Measurements from ENCODE around the gene PSME1. TPM values are rescaled to one million over a fixed set of nuclear protein-coding genes. Genes with fewer than 3 reads are reported as not detected.

PSME1 gene
- total and polyA plus RNA-seq, 7 experiments from 2014 or later, result 189 to 703 (median 234) TPM

- DNase-seq (peak in 8 of 9 donors; percentile 43 to 81 (median 76)), ATAC-seq (peak; percentile 88)
- Mint-ChIP-seq H3K9me3 (no peaks in the 10 kb centered on the region), H3K4me1 (peaks cover 12 to 53% (median 43%) of the 10 kb centered on the region in 7 donors), H3K27me3 (no peaks in the 10 kb centered on the region), H3K27ac (peak within 1 kb of the TSS; percentile 48 to 93 (median 80)), H3K4me3 (peak within 1 kb of the TSS; percentile 80 to 94 (median 88)), H3K36me3 (peaks cover 0 to 38% (median 19%) of the 10 kb centered on the region in 5 donors)
- POLR2A ChIA-PET, result interaction anchor here (0.7 to 2.4 kb wide), 9 partner anchors 10 to 63 kb away, joined by 3 to 11 read pairs (median 5); partner anchors contain the start of genes EMC9, IPO4, IRF9 and TM9SF1
- no peaks in the 10 kb centered on the region for H3K9me3 ChIP-seq (ENCODE audit: control insufficient read depth in 2 of 3, low read length in 3 of 3)
- peaks cover 0 to 13% of the 10 kb centered on the region in 2 donors for H3K4me1 ChIP-seq (ENCODE audit: control insufficient read depth in 2 of 2, insufficient read depth in 2 of 2, low read length in 2 of 2)
- peak within 1 kb of the TSS; percentile 40 for H3K27ac ChIP-seq (ENCODE audit: low read depth, low read length)
- H3K27me3 ChIP-seq (ENCODE audit: control insufficient read depth in 2 of 2, insufficient read depth in 2 of 2, low read length in 2 of 2), result no peaks in the 10 kb centered on the region
- intact Hi-C loops (cut with micrococcal nuclease), result loop anchor here (1.0 kb wide), 3 partner anchors 10 to 24 kb away; partner anchors contain the start of genes IRF9 (in 2 of the 2), IPO4 (in 1 of the 2) and RNF31 (in 1 of the 2)
- peak within 1 kb of the TSS; percentile 58 for H3K4me3 ChIP-seq (ENCODE audit: low read length)
- CTCF ChIA-PET, result interaction anchor here (0.6 to 1.6 kb wide), 2 partner anchors 9 to 63 kb away, joined by 3 to 5 read pairs; no protein-coding TSS in a partner anchor
- peaks cover 6 to 32% (median 8%) of the 10 kb centered on the region in 3 experiments for H3K36me3 ChIP-seq (ENCODE audit: control insufficient read depth in 2 of 3, insufficient read depth in 3 of 3, low read length in 3 of 3)
These were observed 35.6 kb downstream of the PSME1 start, which contains the start of gene REC8 for GRCh38 chr14:24171422-24172260. REC8 (plus strand) TSS chr14:24172080; CDS start chr14:24172553, 473 bp downstream.

- peak overlapping the region; percentile 40 for H3K27ac ChIP-seq (ENCODE audit: low read depth, low read length)
- peaks cover 0 to 13% of the 10 kb centered on the region in 2 donors for H3K4me1 ChIP-seq (ENCODE audit: control insufficient read depth in 2 of 2, insufficient read depth in 2 of 2, low read length in 2 of 2)
- peak overlapping the region; percentile 58 for H3K4me3 ChIP-seq (ENCODE audit: low read length)
- peak overlapping the region; percentile 39 to 94 (median 88) for H3K4me3 Mint-ChIP-seq
- H3K27me3 Mint-ChIP-seq, result no peaks in the 10 kb centered on the region
- H3K27me3 ChIP-seq (ENCODE audit: control insufficient read depth in 2 of 2, insufficient read depth in 2 of 2, low read length in 2 of 2), result no peaks in the 10 kb centered on the region
- no peak for DNase-seq
- intact Hi-C loops (cut with micrococcal nuclease), result no loop called here
- H3K36me3 Mint-ChIP-seq, result peaks cover 0 to 38% (median 15%) of the 10 kb centered on the region in 5 donors
- peaks cover 6 to 32% (median 10%) of the 10 kb centered on the region in 3 experiments for H3K36me3 ChIP-seq (ENCODE audit: control insufficient read depth in 2 of 3, insufficient read depth in 3 of 3, low read length in 3 of 3)
- H3K27ac Mint-ChIP-seq, result peak overlapping the region; percentile 28 to 93 (median 79)
- no peaks in the 10 kb centered on the region for H3K9me3 ChIP-seq (ENCODE audit: control insufficient read depth in 2 of 3, low read length in 3 of 3)
- no peak for ATAC-seq
- no peaks in the 10 kb centered on the region for H3K9me3 Mint-ChIP-seq
- POLR2A ChIA-PET, result interaction anchor here (0.7 to 2.4 kb wide), 7 partner anchors 11 to 63 kb away, joined by 3 to 11 read pairs (median 3); partner anchors contain the start of genes DCAF11, IRF9 and NRL
- H3K4me1 Mint-ChIP-seq, result peaks cover 11 to 52% (median 41%) of the 10 kb centered on the region in 7 donors
- CTCF ChIA-PET, result interaction anchor here (0.6 kb wide), 1 partner anchor 10 kb away, joined by 3 read pairs; no protein-coding TSS in a partner anchor
These were observed 36.4 kb downstream of the PSME1 start for GRCh38 chr14:24172261-24172860.

- ChIA-PET CTCF (no interaction called here), POLR2A (interaction anchor here (0.7 to 2.4 kb wide), 6 partner anchors 10 to 64 kb away, joined by 3 to 11 read pairs (median 4); partner anchors contain the start of genes DCAF11, IRF9 and NRL)
- peak overlapping the region in 9 of 10 donors; percentile 33 to 94 (median 66) for H3K4me3 Mint-ChIP-seq
- peaks cover 0 to 39% (median 12%) of the 10 kb centered on the region in 5 donors for H3K36me3 Mint-ChIP-seq
- H3K27me3 ChIP-seq (ENCODE audit: control insufficient read depth in 2 of 2, insufficient read depth in 2 of 2, low read length in 2 of 2), result no peaks in the 10 kb centered on the region
- no peak overlapping the region for H3K4me3 ChIP-seq (ENCODE audit: low read length)
- peak overlapping the region; percentile 19 to 88 (median 75) for H3K27ac Mint-ChIP-seq
- peaks cover 6 to 32% (median 6%) of the 10 kb centered on the region in 3 experiments for H3K36me3 ChIP-seq (ENCODE audit: control insufficient read depth in 2 of 3, insufficient read depth in 3 of 3, low read length in 3 of 3)
- ATAC-seq, result no peak
- H3K27ac ChIP-seq (ENCODE audit: low read depth, low read length), result peak overlapping the region; percentile 1
- no peak for DNase-seq
- peaks cover 9 to 47% (median 37%) of the 10 kb centered on the region in 7 donors for H3K4me1 Mint-ChIP-seq
- intact Hi-C loops (cut with micrococcal nuclease), result no loop called here
- H3K9me3 ChIP-seq (ENCODE audit: control insufficient read depth in 2 of 3, low read length in 3 of 3), result no peaks in the 10 kb centered on the region
- no peaks in the 10 kb centered on the region for H3K27me3 Mint-ChIP-seq
- H3K9me3 Mint-ChIP-seq, result no peaks in the 10 kb centered on the region
- peaks cover 0 to 13% of the 10 kb centered on the region in 2 donors for H3K4me1 ChIP-seq (ENCODE audit: control insufficient read depth in 2 of 2, insufficient read depth in 2 of 2, low read length in 2 of 2)
These were observed 36.9 kb downstream of the PSME1 start for GRCh38 chr14:24172871-24173281.

GRCh38 chr14:24176599-24176998, 40.6 kb downstream of the PSME1 start:
- peaks cover 0 to 39% (median 4%) of the 10 kb centered on the region in 5 donors for H3K36me3 Mint-ChIP-seq
- H3K4me3 Mint-ChIP-seq, result no peak overlapping the region
- ChIA-PET POLR2A (interaction anchor here (0.6 to 1.1 kb wide), 3 partner anchors 12 to 87 kb away, joined by 3 read pairs; partner anchors contain the start of gene IPO4), CTCF (interaction anchor here (0.5 to 0.7 kb wide), 2 partner anchors 62 to 146 kb away, joined by 4 to 8 read pairs; partner anchors contain the start of gene DCAF11)
- DNase-seq (no peak), ATAC-seq (no peak)
- H3K27ac Mint-ChIP-seq, result peak overlapping the region in 1 of 9 donors; percentile 81
- H3K27me3 Mint-ChIP-seq, result no peaks in the 10 kb centered on the region
- H3K4me1 Mint-ChIP-seq, result peaks cover under 1 to 26% (median 18%) of the 10 kb centered on the region in 7 donors
- H3K4me1 ChIP-seq (ENCODE audit: control insufficient read depth in 2 of 2, insufficient read depth in 2 of 2, low read length in 2 of 2), result peaks cover 0 to 7% of the 10 kb centered on the region in 2 donors
- no peaks in the 10 kb centered on the region for H3K9me3 ChIP-seq (ENCODE audit: control insufficient read depth in 2 of 3, low read length in 3 of 3)
- H3K27ac ChIP-seq (ENCODE audit: low read depth, low read length), result no peak overlapping the region
- H3K9me3 Mint-ChIP-seq, result no peaks in the 10 kb centered on the region
- intact Hi-C loops (cut with micrococcal nuclease), result no loop called here
- peaks cover 0 to 57% (median 13%) of the 10 kb centered on the region in 3 experiments for H3K36me3 ChIP-seq (ENCODE audit: control insufficient read depth in 2 of 3, insufficient read depth in 3 of 3, low read length in 3 of 3)
- no peak overlapping the region for H3K4me3 ChIP-seq (ENCODE audit: low read length)
- H3K27me3 ChIP-seq (ENCODE audit: control insufficient read depth in 2 of 2, insufficient read depth in 2 of 2, low read length in 2 of 2), result no peaks in the 10 kb centered on the region

- Histone ChIP-seq H3K4me1 (ENCODE audit: control insufficient read depth in 2 of 2, insufficient read depth in 2 of 2, low read length in 2 of 2) (peaks cover 0 to 2% of the 10 kb centered on the region in 2 donors), H3K36me3 (ENCODE audit: control insufficient read depth in 2 of 3, insufficient read depth in 3 of 3, low read length in 3 of 3) (peaks cover 0 to 63% (median 13%) of the 10 kb centered on the region in 3 experiments), H3K4me3 (ENCODE audit: low read length) (no peak overlapping the region), H3K27me3 (ENCODE audit: control insufficient read depth in 2 of 2, insufficient read depth in 2 of 2, low read length in 2 of 2) (no peaks in the 10 kb centered on the region), H3K27ac (ENCODE audit: low read depth, low read length) (no peak overlapping the region), H3K9me3 (ENCODE audit: control insufficient read depth in 2 of 3, low read length in 3 of 3) (no peaks in the 10 kb centered on the region)
- Mint-ChIP-seq H3K27me3 (no peaks in the 10 kb centered on the region), H3K4me3 (no peak overlapping the region), H3K36me3 (peaks cover 0 to 39% (median 4%) of the 10 kb centered on the region in 5 donors), H3K4me1 (peaks cover 0 to 21% (median 15%) of the 10 kb centered on the region in 7 donors), H3K9me3 (no peaks in the 10 kb centered on the region), H3K27ac (peak overlapping the region in 3 of 9 donors; percentile 69 to 81 (median 72))
- ChIA-PET POLR2A (interaction anchor here (0.9 to 1.1 kb wide), 2 partner anchors 11 to 22 kb away, joined by 3 read pairs; partner anchors contain the start of gene IPO4), CTCF (interaction anchor here (0.5 kb wide), 1 partner anchor 146 kb away, joined by 8 read pairs; no protein-coding TSS in a partner anchor)
- ATAC-seq (no peak), DNase-seq (no peak)
- intact Hi-C loops (cut with micrococcal nuclease), result no loop called here
These were observed 41.2 kb downstream of the PSME1 start for GRCh38 chr14:24177041-24177825.

Measured in naive thymus-derived CD4-positive, alpha-beta T cell (primary cell).